HepG2 (cell line): ENCODE measurements around the gene SEMA3F.

ENCODE experiments used
- CREB1 ChIP-seq, 2 experiments: fragments of 450-650 bp in 1 of 2; IDR thresholded peaks; 2 replicates each; pipeline ENCODE4 v1.6.1; 2016 to 2017; ENCODE audit warnings: control low read depth in 1 of 2, mild to moderate bottlenecking in 1 of 2, missing compliant biosample characterization in 1 of 2, missing genetic modification characterization in 1 of 2
- CTCF ChIP-seq: sonication (generic); formaldehyde crosslinking; IDR thresholded peaks from 2 replicates; pipeline ENCODE4 v1.5.0; 2020; ENCODE audit warnings: mild to moderate bottlenecking, missing genetic modification reagents, moderate library complexity
- ZNF7 ChIP-seq: IDR thresholded peaks from 2 replicates; pipeline ENCODE4 v1.6.1; 2016; ENCODE audit warnings: missing biosample characterization, missing genetic modification reagents

GRCh38 chr3:50158530-50159146 lies 3.5 kb downstream of the SEMA3F start:
- no peak for TF ChIP-seq CREB1 (IDR thresholded peaks at IDR 0.05)
- TF ChIP-seq CREB1 (CRISPR knock-in tag; IDR thresholded peaks at IDR 0.05) = no peak
- no peak for TF ChIP-seq ZNF7 (CRISPR knock-in tag)
- no peak for TF ChIP-seq CTCF (CRISPR knock-in tag)
